GM12878 (cell line): ENCODE data around the gene HPCA. TPM values are rescaled to one million over a fixed set of nuclear protein-coding genes. Genes with fewer than 3 reads are reported as not detected.

Experiments
- ATAC-seq: fragments of 200-7000 bp; cut with Tn5 transposase; 3 replicates; pipeline ENCODE4 v1.9.1; 2020; ENCODE audit warnings: mild to moderate bottlenecking, moderate library complexity
- BruUV-seq: library from RNA; stranded (reverse); fragments of 400-500 nt; replicated peaks from 2 replicates; lab custom pipeline; 2021; lab: Mats Ljungman, UMichigan
- CTCF ChIA-PET: fragments of 300-600 bp; sonication (Branson Sonifier 250); formaldehyde crosslinking; extraction: SDS; loops from one replicate; lab custom pipeline; 2021; ENCODE audit warnings: inconsistent platforms; lab: Yijun Ruan, JAX
- POLR2A ChIA-PET: fragments of 350-600 bp; formaldehyde crosslinking; extraction: SDS; loops from one replicate; lab custom pipeline; 2021; ENCODE audit warnings: inconsistent platforms; lab: Charles Lee
- RAD21 ChIA-PET: fragments of 300-600 bp; sonication (Branson Sonifier 250); formaldehyde crosslinking; loops from one replicate; lab custom pipeline; 2023; ENCODE audit warnings: antibody characterized with exemption; ENCODE audit not compliant: unreplicated experiment; lab: Charles Lee
- SMC1A ChIA-PET: fragments of 300-600 bp; sonication (Branson Sonifier 250); formaldehyde crosslinking; loops from one replicate; lab custom pipeline; 2023; ENCODE audit not compliant: unreplicated experiment, uncharacterized antibody; lab: Charles Lee
- DNase-seq: peaks from one replicate; pipeline ENCODE4 v3.0.0-alpha.2; 2011; ENCODE audit warnings: low read depth, low spot score
- FAIRE-seq: peaks from 3 replicates; lab custom pipeline; 2011; peaks lifted over from hg19 to GRCh38; lab: Jason Lieb, UNC
- H2AFZ ChIP-seq: 2 replicates; pipeline ENCODE4 v1.6.0; 2011; ENCODE audit warnings: low read depth, low read length, control low read depth; ENCODE audit not compliant: control insufficient read depth
- H3K27ac ChIP-seq: 2 replicates; pipeline ENCODE4 v1.5.1; 2011; ENCODE audit warnings: control low read depth; ENCODE audit not compliant: control insufficient read depth, insufficient read depth
- H3K27me3 ChIP-seq, 2 experiments: replicated peaks in 1 of 2; 2 replicates each; pipeline versions ENCODE4 v1.6.0 to v1.6.1; 2011; ENCODE audit warnings: low read length in 1 of 2; ENCODE audit not compliant: control insufficient read depth in 2 of 2, insufficient read depth in 2 of 2
- H3K36me3 ChIP-seq, 2 experiments: 2 replicates each; pipeline ENCODE4 v1.5.1; 2011; ENCODE audit warnings: low read length in 1 of 2; ENCODE audit not compliant: control insufficient read depth in 2 of 2, insufficient read depth in 2 of 2
- H3K4me1 ChIP-seq: 2 replicates; pipeline ENCODE4 v1.6.1; 2011; ENCODE audit warnings: mild to moderate bottlenecking, low read length, moderate library complexity, mixed read lengths; ENCODE audit not compliant: control insufficient read depth, insufficient read depth
- H3K4me2 ChIP-seq: 2 replicates; pipeline ENCODE4 v1.6.0; 2011; ENCODE audit warnings: control low read depth; ENCODE audit not compliant: control insufficient read depth, insufficient read depth
- H3K4me3 ChIP-seq: fragments of 200-600 bp; sonication (generic); 2 replicates; pipeline ENCODE4 v1.5.1; 2016
- H3K79me2 ChIP-seq: 2 replicates; pipeline ENCODE4 v1.6.0; 2011; ENCODE audit warnings: low read length; ENCODE audit not compliant: control insufficient read depth, insufficient read depth
- H3K9ac ChIP-seq: 2 replicates; pipeline ENCODE4 v1.8.0; 2011; ENCODE audit warnings: low read length, control low read depth, mixed read lengths; ENCODE audit not compliant: control insufficient read depth, insufficient read depth
- H3K9me3 ChIP-seq: replicated peaks from 3 replicates; pipeline ENCODE4 v1.5.1; 2011; ENCODE audit warnings: mild to moderate bottlenecking, low read length; ENCODE audit not compliant: control insufficient read depth, insufficient read depth
- H4K20me1 ChIP-seq: 2 replicates; pipeline ENCODE4 v1.6.0; 2011; ENCODE audit not compliant: control insufficient read depth, insufficient read depth
- CBFB ChIP-seq: IDR thresholded peaks from 2 replicates; pipeline ENCODE4 v1.6.1; 2016; ENCODE audit warnings: antibody characterized with exemption, low read depth
- GATAD2B ChIP-seq: fragments of 450-650 bp; conservative IDR thresholded peaks from 2 replicates; pipeline ENCODE4 v1.6.1; 2017; ENCODE audit warnings: low read depth, mild to moderate bottlenecking, moderate library complexity
- MYC ChIP-seq: IDR thresholded peaks from 2 replicates; pipeline ENCODE4 v1.6.1; 2011; ENCODE audit warnings: mild to moderate bottlenecking, low read length, moderate library complexity, inconsistent platforms; ENCODE audit not compliant: insufficient read depth, insufficient replicate concordance, insufficient read length, severe bottlenecking
- NR2C1 ChIP-seq: fragments of 450-650 bp; IDR thresholded peaks from 2 replicates; pipeline ENCODE4 v1.6.1; 2017; ENCODE audit warnings: antibody characterized with exemption, mild to moderate bottlenecking, moderate library complexity
- SREBF1 ChIP-seq: IDR thresholded peaks from 2 replicates; pipeline ENCODE4 v1.6.1; 2012; ENCODE audit warnings: mild to moderate bottlenecking, low read length
- TARDBP ChIP-seq: IDR thresholded peaks from 2 replicates; pipeline ENCODE4 v1.6.1; 2016; ENCODE audit warnings: borderline replicate concordance
- TCF12 ChIP-seq: IDR thresholded peaks from 2 replicates; pipeline ENCODE4 v1.6.1; 2011; ENCODE audit warnings: low read depth, mild to moderate bottlenecking, low read length
- WGBS: methylation state at CpG from one replicate; pipeline ENCODE4 v1.1.6; 2016; ENCODE audit warnings: low lambda C conversion rate; ENCODE audit not compliant: insufficient replicate concordance, insufficient coverage; ENCODE audit errors: missing lambda C conversion rate; 5-methylcytosine and 5-hydroxymethylcytosine counted together
- in situ Hi-C: fragments of 300-500 bp; cut with MboI; formaldehyde crosslinking; loops from 9 replicates; pipeline ENCODE4 v1.14.3; 2018; ENCODE audit warnings: mixed read lengths
- intact Hi-C: fragments of 100-400 bp; cut with micrococcal nuclease; formaldehyde crosslinking; loops from one replicate; pipeline ENCODE4 v1.14.2; 2022; ENCODE audit not compliant: unreplicated experiment
- polyA plus RNA-seq, 11 experiments: library from polyadenylated mRNA; depleted of rRNA in 4 of 11; unstranded in 6 of 11; stranded (reverse) in 5 of 11; fragments of >200 nt; fragmentation: Nextera tagmentation in 4 of 11; fragmentation: Illumina TruSeq in 1 of 11; extraction: Ambion mirVana in 4 of 11; extraction: Trizol in 1 of 11; gene quantifications; 1 replicate in 1 of 11; 2 replicates in 10 of 11; pipeline versions ENCODE4 v1.2.1 to v1.2.3, GENCODE V29; 2011 to 2016; ENCODE audit warnings: inconsistent platforms in 2 of 11, missing spikeins in 2 of 11, low read depth in 1 of 11
- total RNA-seq, 4 experiments: library from RNA; depleted of rRNA in 3 of 4; stranded (reverse); fragments of >200 nt in 3 of 4; fragmentation: Illumina TruSeq in 1 of 4; extraction: Trizol in 1 of 4; gene quantifications; 2 replicates each; pipeline versions ENCODE4 v1.2.1 to v1.2.3, GENCODE V29; 2013 to 2021
- TF ChIP-seq, protein P1 (sequence below): IDR thresholded peaks from 2 replicates; pipeline ENCODE4 v1.6.1; 2012; ENCODE audit warnings: mild to moderate bottlenecking, low read depth, low read length
- TF ChIP-seq, protein P2 (sequence below): IDR thresholded peaks from 2 replicates; pipeline ENCODE4 v1.6.1; 2012; ENCODE audit warnings: low read depth, low read length, improper control_type of control experiment
- TF ChIP-seq, protein P3 (sequence below): fragments of 450-650 bp; IDR thresholded peaks from 2 replicates; pipeline ENCODE4 v1.6.1; 2016; ENCODE audit warnings: mild to moderate bottlenecking
- TF ChIP-seq, protein P4 (sequence below): IDR thresholded peaks from 2 replicates; pipeline ENCODE4 v1.6.1; 2011; ENCODE audit warnings: borderline replicate concordance, low read depth, mild to moderate bottlenecking, moderate library complexity, mixed read lengths, low read length; ENCODE audit not compliant: insufficient read depth; ENCODE audit errors: extremely low read length

Gene HPCA
- total and polyA plus RNA-seq, 10 of the 15 experiments (the other 5 are each of a cell fraction or from before 2014, with no cell fraction given): 0.11 TPM; not detected in 9

DNA sequence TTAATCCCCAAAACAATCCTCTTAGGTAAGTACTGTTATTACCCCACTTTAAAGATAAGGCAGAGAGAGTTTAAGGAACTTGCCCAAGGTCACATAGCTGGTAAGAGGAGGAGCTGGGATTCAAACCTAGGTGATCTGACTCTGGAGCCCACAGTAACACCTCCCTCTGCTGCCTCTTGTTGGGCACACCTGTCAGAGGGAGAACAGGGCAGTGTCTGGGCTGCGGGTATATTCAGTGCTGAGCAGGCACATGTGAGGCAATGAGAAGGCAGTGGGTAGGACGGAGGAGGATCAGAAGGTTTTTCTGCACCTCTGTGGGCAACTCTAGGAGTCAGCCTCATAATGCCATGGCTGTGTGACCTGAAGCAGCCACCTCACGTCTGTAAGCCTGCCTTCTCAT lies 1.8 kb downstream of the HPCA start (continued):
- TF ChIP-seq, protein P1, sequence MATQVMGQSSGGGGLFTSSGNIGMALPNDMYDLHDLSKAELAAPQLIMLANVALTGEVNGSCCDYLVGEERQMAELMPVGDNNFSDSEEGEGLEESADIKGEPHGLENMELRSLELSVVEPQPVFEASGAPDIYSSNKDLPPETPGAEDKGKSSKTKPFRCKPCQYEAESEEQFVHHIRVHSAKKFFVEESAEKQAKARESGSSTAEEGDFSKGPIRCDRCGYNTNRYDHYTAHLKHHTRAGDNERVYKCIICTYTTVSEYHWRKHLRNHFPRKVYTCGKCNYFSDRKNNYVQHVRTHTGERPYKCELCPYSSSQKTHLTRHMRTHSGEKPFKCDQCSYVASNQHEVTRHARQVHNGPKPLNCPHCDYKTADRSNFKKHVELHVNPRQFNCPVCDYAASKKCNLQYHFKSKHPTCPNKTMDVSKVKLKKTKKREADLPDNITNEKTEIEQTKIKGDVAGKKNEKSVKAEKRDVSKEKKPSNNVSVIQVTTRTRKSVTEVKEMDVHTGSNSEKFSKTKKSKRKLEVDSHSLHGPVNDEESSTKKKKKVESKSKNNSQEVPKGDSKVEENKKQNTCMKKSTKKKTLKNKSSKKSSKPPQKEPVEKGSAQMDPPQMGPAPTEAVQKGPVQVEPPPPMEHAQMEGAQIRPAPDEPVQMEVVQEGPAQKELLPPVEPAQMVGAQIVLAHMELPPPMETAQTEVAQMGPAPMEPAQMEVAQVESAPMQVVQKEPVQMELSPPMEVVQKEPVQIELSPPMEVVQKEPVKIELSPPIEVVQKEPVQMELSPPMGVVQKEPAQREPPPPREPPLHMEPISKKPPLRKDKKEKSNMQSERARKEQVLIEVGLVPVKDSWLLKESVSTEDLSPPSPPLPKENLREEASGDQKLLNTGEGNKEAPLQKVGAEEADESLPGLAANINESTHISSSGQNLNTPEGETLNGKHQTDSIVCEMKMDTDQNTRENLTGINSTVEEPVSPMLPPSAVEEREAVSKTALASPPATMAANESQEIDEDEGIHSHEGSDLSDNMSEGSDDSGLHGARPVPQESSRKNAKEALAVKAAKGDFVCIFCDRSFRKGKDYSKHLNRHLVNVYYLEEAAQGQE: no peak
- TF ChIP-seq NR2C1: no peak
- no peak for TF ChIP-seq TCF12
- TF ChIP-seq TARDBP: no peak
- no peak for TF ChIP-seq GATAD2B
- TF ChIP-seq, all 136 proteins: peak for 0

DNA sequence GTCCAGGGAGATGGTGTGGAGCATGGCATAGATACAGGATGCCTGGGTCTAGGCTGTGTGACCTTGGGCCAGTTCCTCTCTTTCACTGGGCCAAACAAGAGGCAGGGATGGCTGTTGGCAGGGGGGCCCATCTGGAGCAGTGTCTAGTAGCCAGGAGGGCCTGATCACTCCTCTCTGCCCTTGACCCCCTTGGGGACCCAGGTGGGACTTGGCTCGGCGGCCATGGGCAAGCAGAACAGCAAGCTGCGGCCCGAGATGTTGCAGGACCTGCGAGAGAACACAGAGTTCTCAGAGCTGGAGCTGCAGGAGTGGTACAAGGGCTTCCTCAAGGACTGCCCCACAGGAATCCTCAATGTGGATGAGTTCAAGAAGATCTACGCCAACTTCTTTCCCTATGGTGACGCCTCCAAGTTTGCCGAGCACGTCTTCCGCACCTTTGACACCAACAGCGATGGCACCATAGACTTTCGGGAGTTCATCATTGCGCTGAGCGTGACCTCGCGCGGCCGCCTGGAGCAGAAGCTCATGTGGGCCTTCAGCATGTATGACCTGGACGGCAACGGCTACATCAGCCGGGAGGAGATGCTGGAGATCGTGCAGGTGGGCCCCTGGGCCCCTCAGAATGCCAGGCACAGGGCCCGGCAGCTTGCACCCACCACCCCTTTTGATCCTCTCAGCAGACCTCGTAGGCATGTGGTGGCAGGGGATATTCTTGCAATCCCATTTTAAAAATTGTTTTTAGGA lies 2.6 kb downstream of the HPCA start:
- Histone ChIP-seq H3K9ac (no peak overlapping the region), H3K4me3 (no peak overlapping the region), H3K4me2 (no peak overlapping the region), H3K9me3 (no peaks in the 10 kb centered on the region; the same call in 2 of the 3 replicates), H3K4me1 (no peaks in the 10 kb centered on the region), H3K27me3 (peaks cover 11 to 14% of the 10 kb centered on the region in 2 experiments), H2AFZ (no peak overlapping the region), H3K79me2 (no peaks in the 10 kb centered on the region), H3K36me3 (no peaks in the 10 kb centered on the region), H3K27ac (no peak overlapping the region), H4K20me1 (no peaks in the 10 kb centered on the region)
- 48% methylated on average over 24 of the region's 24 CpGs for WGBS
- POLR2A ChIA-PET: no interaction called here
- no TSS peak for BruUV-seq
- intact Hi-C loops: no loop called here
- SMC1A ChIA-PET: interaction anchor here (1.5 kb wide), 1 partner anchor 10 kb away, joined by 3 read pairs; no protein-coding TSS in a partner anchor
- DNase-seq: no peak
- CTCF ChIA-PET: interaction anchor here (0.8 to 6.5 kb wide), 3 partner anchors 12 to 16 kb away, joined by 3 to 36 read pairs (median 7); no protein-coding TSS in a partner anchor
- in situ Hi-C loops: no loop called here
- RAD21 ChIA-PET: no interaction called here
- ATAC-seq: no peak
- FAIRE-seq: no peak
- TF ChIP-seq SREBF1 (no peak), CBFB (no peak), MYC (no peak)
- TF ChIP-seq, protein P2, sequence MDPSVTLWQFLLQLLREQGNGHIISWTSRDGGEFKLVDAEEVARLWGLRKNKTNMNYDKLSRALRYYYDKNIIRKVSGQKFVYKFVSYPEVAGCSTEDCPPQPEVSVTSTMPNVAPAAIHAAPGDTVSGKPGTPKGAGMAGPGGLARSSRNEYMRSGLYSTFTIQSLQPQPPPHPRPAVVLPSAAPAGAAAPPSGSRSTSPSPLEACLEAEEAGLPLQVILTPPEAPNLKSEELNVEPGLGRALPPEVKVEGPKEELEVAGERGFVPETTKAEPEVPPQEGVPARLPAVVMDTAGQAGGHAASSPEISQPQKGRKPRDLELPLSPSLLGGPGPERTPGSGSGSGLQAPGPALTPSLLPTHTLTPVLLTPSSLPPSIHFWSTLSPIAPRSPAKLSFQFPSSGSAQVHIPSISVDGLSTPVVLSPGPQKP: no peak
- TF ChIP-seq, protein P3, sequence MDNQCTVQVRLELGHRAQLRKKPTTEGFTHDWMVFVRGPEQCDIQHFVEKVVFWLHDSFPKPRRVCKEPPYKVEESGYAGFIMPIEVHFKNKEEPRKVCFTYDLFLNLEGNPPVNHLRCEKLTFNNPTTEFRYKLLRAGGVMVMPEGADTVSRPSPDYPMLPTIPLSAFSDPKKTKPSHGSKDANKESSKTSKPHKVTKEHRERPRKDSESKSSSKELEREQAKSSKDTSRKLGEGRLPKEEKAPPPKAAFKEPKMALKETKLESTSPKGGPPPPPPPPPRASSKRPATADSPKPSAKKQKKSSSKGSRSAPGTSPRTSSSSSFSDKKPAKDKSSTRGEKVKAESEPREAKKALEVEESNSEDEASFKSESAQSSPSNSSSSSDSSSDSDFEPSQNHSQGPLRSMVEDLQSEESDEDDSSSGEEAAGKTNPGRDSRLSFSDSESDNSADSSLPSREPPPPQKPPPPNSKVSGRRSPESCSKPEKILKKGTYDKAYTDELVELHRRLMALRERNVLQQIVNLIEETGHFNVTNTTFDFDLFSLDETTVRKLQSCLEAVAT: no peak
- TF ChIP-seq, protein P4, sequence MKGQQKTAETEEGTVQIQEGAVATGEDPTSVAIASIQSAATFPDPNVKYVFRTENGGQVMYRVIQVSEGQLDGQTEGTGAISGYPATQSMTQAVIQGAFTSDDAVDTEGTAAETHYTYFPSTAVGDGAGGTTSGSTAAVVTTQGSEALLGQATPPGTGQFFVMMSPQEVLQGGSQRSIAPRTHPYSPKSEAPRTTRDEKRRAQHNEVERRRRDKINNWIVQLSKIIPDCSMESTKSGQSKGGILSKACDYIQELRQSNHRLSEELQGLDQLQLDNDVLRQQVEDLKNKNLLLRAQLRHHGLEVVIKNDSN: no peak
